PC-3 (cell line): ENCODE measurements around the gene NR2C1. TPM values are rescaled to one million over a fixed set of nuclear protein-coding genes. Genes with fewer than 3 reads are reported as not detected.

Experiments used
- ATAC-seq: fragments of 200-7000 bp; cut with Tn5 transposase; 2 replicates; pipeline ENCODE4 v1.9.1; 2020; ENCODE audit warnings: mild to moderate bottlenecking, moderate library complexity
- BruUV-seq: library from RNA; stranded (reverse); fragments of 400-500 nt; replicated peaks from 2 replicates; lab custom pipeline; 2021; lab: Mats Ljungman, UMichigan
- CTCF ChIA-PET: fragments of 300-600 bp; sonication (Branson Sonifier 250); formaldehyde crosslinking; loops from one replicate; lab custom pipeline; 2022; ENCODE audit warnings: antibody characterized with exemption; lab: Charles Lee
- POLR2A ChIA-PET: fragments of 300-600 bp; sonication (Branson Sonifier 250); formaldehyde crosslinking; loops from one replicate; lab custom pipeline; 2022; ENCODE audit warnings: antibody characterized with exemption; ENCODE audit not compliant: unreplicated experiment; lab: Charles Lee
- DNase-seq: peaks from one replicate; pipeline ENCODE4 v3.0.0-alpha.2; 2015
- H2AFZ ChIP-seq: fragments of 300-600 bp; sonication (generic); 2 replicates; pipeline ENCODE4 v1.6.0; 2016; ENCODE audit warnings: antibody characterized with exemption, low read length
- H3F3A ChIP-seq: fragments of 300-600 bp; sonication (generic); one replicate; pipeline ENCODE4 v1.6.0; 2017; ENCODE audit warnings: antibody characterized with exemption, low read length, control low read depth, mild to moderate bottlenecking; ENCODE audit not compliant: unreplicated experiment
- H3K27ac ChIP-seq: fragments of 300-600 bp; sonication (generic); 2 replicates; pipeline ENCODE4 v1.5.1; 2016; ENCODE audit warnings: mild to moderate bottlenecking, low read length
- H3K27me3 ChIP-seq: fragments of 300-600 bp; sonication (generic); 2 replicates; pipeline ENCODE4 v1.6.1; 2016; ENCODE audit warnings: low read length, mixed read lengths
- H3K36me3 ChIP-seq: fragments of 300-600 bp; sonication (generic); 2 replicates; pipeline ENCODE4 v1.6.1; 2016; ENCODE audit warnings: low read depth, mixed run types, low read length, mixed read lengths
- H3K4me1 ChIP-seq: fragments of 300-600 bp; sonication (generic); 2 replicates; pipeline ENCODE4 v1.5.1; 2016; ENCODE audit warnings: low read length; ENCODE audit not compliant: insufficient read depth
- H3K4me2 ChIP-seq: fragments of 300-600 bp; sonication (generic); 2 replicates; pipeline ENCODE4 v1.6.0; 2016; ENCODE audit warnings: low read length
- H3K4me3 ChIP-seq: fragments of 300-600 bp; sonication (generic); 2 replicates; pipeline ENCODE4 v1.5.1; 2016; ENCODE audit warnings: mild to moderate bottlenecking, low read length, mixed read lengths
- H3K79me2 ChIP-seq: fragments of 300-600 bp; sonication (generic); 2 replicates; pipeline ENCODE4 v1.6.1; 2017; ENCODE audit warnings: low read length, mixed read lengths
- H3K9ac ChIP-seq: fragments of 300-600 bp; sonication (generic); 2 replicates; pipeline ENCODE4 v1.6.0; 2016; ENCODE audit warnings: mild to moderate bottlenecking, low read length
- H3K9me2 ChIP-seq: fragments of 300-600 bp; sonication (generic); replicated peaks from 2 replicates; pipeline ENCODE4 v1.6.1; 2016; ENCODE audit warnings: mixed run types, low read length, mixed read lengths
- H3K9me3 ChIP-seq: fragments of 300-600 bp; sonication (generic); 2 replicates; pipeline ENCODE4 v1.6.1; 2016; ENCODE audit warnings: low read length, mixed read lengths
- H4K20me1 ChIP-seq: fragments of 300-600 bp; sonication (generic); 2 replicates; pipeline ENCODE4 v1.6.1; 2016; ENCODE audit warnings: low read length, mixed read lengths
- CTCF ChIP-seq: fragments of 300-600 bp; sonication (generic); conservative IDR thresholded peaks from 2 replicates; pipeline ENCODE4 v1.5.1; 2017; ENCODE audit warnings: antibody characterized with exemption, low read depth, mild to moderate bottlenecking, low read length
- EZH2 ChIP-seq: fragments of 300-600 bp; sonication (generic); IDR thresholded peaks from one replicate; pipeline ENCODE4 v1.6.1; 2017; ENCODE audit warnings: antibody characterized with exemption, mild to moderate bottlenecking, low read length; ENCODE audit not compliant: unreplicated experiment
- EZH2phosphoT487 ChIP-seq: fragments of 300-600 bp; sonication (generic); IDR thresholded peaks from 2 replicates; pipeline ENCODE4 v1.6.1; 2018; ENCODE audit warnings: mild to moderate bottlenecking, antibody characterized with exemption, low read length, borderline replicate concordance
- intact Hi-C: fragments of 100-400 bp; cut with micrococcal nuclease; formaldehyde crosslinking; loops from 2 replicates; pipeline ENCODE4 v1.9.0; 2023
- total RNA-seq: library from RNA; depleted of rRNA; stranded (reverse); fragments of >200 nt; gene quantifications from 2 replicates; pipeline ENCODE4 v1.2.3, GENCODE V29; 2014

NR2C1 gene
- total RNA-seq, 1 experiment from 2014 or later: 43.7 TPM

- H3K4me1 ChIP-seq: peaks cover 13% of the 10 kb centered on the region
- no peaks in the 10 kb centered on the region for H3K9me3 ChIP-seq
- no peak overlapping the region for H3K27ac ChIP-seq
- H3K9me2 ChIP-seq: no peaks in the 10 kb centered on the region
- H3K4me2 ChIP-seq: no peak overlapping the region
- POLR2A ChIA-PET: no interaction called here
- no peaks in the 10 kb centered on the region for H3K27me3 ChIP-seq
- H3K9ac ChIP-seq: no peak overlapping the region
- no peak overlapping the region for H2AFZ ChIP-seq
- CTCF ChIA-PET: no interaction called here
- no peak overlapping the region for H3K4me3 ChIP-seq
- intact Hi-C loops: no loop called here
- TF ChIP-seq EZH2phosphoT487 (no peak), CTCF (no peak), EZH2 (no peak)
- ATAC-seq: no peak
- DNase-seq: no peak
- peaks cover 13% of the 10 kb centered on the region for H3K36me3 ChIP-seq
- peaks cover 8% of the 10 kb centered on the region; the same call in 1 of the 2 replicates for H4K20me1 ChIP-seq
- BruUV-seq: no TSS peak
- peaks cover 11% of the 10 kb centered on the region; the same call in 1 of the 2 replicates for H3K79me2 ChIP-seq
- H3F3A ChIP-seq: no peaks in the 10 kb centered on the region
Measured at GRCh38 chr12:94990222-94990621, 83.2 kb downstream of the NR2C1 start.

GRCh38 chr12:94988471-94988870 is 84.9 kb downstream of the NR2C1 start:
- TF ChIP-seq EZH2phosphoT487: no peak
- H3K4me2 ChIP-seq: no peak overlapping the region
- no peaks in the 10 kb centered on the region for H3K9me2 ChIP-seq
- H3K4me1 ChIP-seq: no peaks in the 10 kb centered on the region
- H3K4me3 ChIP-seq: no peak overlapping the region
- no peaks in the 10 kb centered on the region for H3K9me3 ChIP-seq
- peaks cover 13% of the 10 kb centered on the region for H3K36me3 ChIP-seq
- POLR2A ChIA-PET: no interaction called here
- no peak overlapping the region for H3K9ac ChIP-seq
- intact Hi-C loops: loop anchor here (10.0 kb wide), 1 partner anchor 224 kb away; no protein-coding TSS in a partner anchor
- no peak overlapping the region for H3K27ac ChIP-seq
- CTCF ChIA-PET: no interaction called here
- no TSS peak for BruUV-seq
- H2AFZ ChIP-seq: no peak overlapping the region
- DNase-seq: no peak
- peaks cover 7% of the 10 kb centered on the region; the same call in 1 of the 2 replicates for H3K79me2 ChIP-seq
- ATAC-seq: no peak
- H4K20me1 ChIP-seq: no peaks in the 10 kb centered on the region
- H3F3A ChIP-seq: no peaks in the 10 kb centered on the region
- no peaks in the 10 kb centered on the region for H3K27me3 ChIP-seq

- CTCF ChIA-PET: no interaction called here
- Histone ChIP-seq H3K27me3 (no peaks in the 10 kb centered on the region), H3K9me3 (no peaks in the 10 kb centered on the region), H3K4me2 (no peak overlapping the region), H3K9ac (no peak overlapping the region), H3F3A (no peaks in the 10 kb centered on the region), H3K4me1 (no peaks in the 10 kb centered on the region), H2AFZ (no peak overlapping the region), H3K79me2 (peaks cover 12% of the 10 kb centered on the region), H3K4me3 (no peak overlapping the region), H4K20me1 (no peaks in the 10 kb centered on the region), H3K27ac (no peak overlapping the region), H3K9me2 (no peaks in the 10 kb centered on the region), H3K36me3 (peaks cover 13% of the 10 kb centered on the region)
- no TSS peak for BruUV-seq
- POLR2A ChIA-PET: no interaction called here
- intact Hi-C loops: loop anchor here (10.0 kb wide), 1 partner anchor 223 kb away; no protein-coding TSS in a partner anchor
- DNase-seq (no peak), ATAC-seq (no peak)
- TF ChIP-seq EZH2phosphoT487: no peak
- no peak for TF ChIP-seq CTCF
- no peak for TF ChIP-seq EZH2
Measured at GRCh38 chr12:94987801-94988200, 85.6 kb downstream of the NR2C1 start.
